ENCODE data around the gene ADAMTS17.

DNA sequence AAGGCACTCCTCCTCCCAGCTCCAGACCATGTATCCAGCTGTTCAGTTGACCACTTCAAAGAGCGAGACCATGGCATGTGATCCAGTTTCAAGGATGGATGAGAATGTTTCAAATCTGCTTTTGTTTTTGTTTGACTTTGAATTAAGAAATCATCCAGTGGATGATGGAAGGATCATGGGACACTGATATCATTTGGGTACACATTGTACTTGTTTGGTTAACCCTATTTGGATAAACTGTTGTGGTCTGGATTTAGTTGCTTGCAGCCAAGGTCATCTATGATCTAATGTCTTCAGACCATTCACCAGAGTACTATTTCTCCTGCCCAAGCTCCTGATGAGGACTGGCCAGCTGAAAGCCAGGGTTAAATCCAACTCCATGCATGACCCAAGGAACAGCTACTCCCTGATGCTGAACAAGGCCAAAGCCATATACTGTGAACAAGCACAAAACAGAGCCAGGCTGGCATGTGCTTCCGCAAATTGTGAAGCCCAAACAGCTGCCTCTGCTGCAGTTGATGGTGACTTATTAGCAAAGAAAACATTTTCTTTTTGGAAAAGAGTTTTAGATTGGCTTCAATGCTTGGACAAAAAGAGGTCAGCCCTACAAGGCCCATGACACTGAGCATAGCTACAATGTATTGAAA is 5.2 kb upstream of the ADAMTS17 start:
- TF ChIP-seq, protein P1, sequence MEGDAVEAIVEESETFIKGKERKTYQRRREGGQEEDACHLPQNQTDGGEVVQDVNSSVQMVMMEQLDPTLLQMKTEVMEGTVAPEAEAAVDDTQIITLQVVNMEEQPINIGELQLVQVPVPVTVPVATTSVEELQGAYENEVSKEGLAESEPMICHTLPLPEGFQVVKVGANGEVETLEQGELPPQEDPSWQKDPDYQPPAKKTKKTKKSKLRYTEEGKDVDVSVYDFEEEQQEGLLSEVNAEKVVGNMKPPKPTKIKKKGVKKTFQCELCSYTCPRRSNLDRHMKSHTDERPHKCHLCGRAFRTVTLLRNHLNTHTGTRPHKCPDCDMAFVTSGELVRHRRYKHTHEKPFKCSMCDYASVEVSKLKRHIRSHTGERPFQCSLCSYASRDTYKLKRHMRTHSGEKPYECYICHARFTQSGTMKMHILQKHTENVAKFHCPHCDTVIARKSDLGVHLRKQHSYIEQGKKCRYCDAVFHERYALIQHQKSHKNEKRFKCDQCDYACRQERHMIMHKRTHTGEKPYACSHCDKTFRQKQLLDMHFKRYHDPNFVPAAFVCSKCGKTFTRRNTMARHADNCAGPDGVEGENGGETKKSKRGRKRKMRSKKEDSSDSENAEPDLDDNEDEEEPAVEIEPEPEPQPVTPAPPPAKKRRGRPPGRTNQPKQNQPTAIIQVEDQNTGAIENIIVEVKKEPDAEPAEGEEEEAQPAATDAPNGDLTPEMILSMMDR (IDR thresholded peaks at IDR 0.05; ENCODE audit: poor library complexity): no peak
- TF ChIP-seq EZH2 (IDR thresholded peaks at IDR 0.05; ENCODE audit: borderline replicate concordance): no peak

Measured in hepatocyte (in vitro differentiated cells).